Smooth muscle cell (in vitro differentiated cells): ENCODE data around the gene ZNF277. TPM values are rescaled to one million over a fixed set of nuclear protein-coding genes. Genes with fewer than 3 reads are reported as not detected.

Experiments used
- DNase-seq: peaks from one replicate; lab custom pipeline; 2025; ENCODE audit not compliant: unreplicated experiment; lab: John Stamatoyannopoulos, UW
- H2AFZ ChIP-seq: fragments of 200-600 bp; sonication (generic); 2 replicates; pipeline ENCODE4 v1.6.0; 2016; ENCODE audit warnings: antibody characterized with exemption, low read depth, mild to moderate bottlenecking
- H3F3A ChIP-seq: fragments of 200-600 bp; sonication (generic); 2 replicates; pipeline ENCODE4 v1.6.0; 2017; ENCODE audit warnings: antibody characterized with exemption, low read depth
- H3K27ac ChIP-seq: fragments of 200-600 bp; sonication (generic); 2 replicates; pipeline ENCODE4 v1.5.1; 2016; ENCODE audit warnings: low read depth, mild to moderate bottlenecking
- H3K27me3 ChIP-seq: fragments of 200-600 bp; sonication (generic); 2 replicates; pipeline ENCODE4 v1.6.1; 2016; ENCODE audit warnings: low read depth, mild to moderate bottlenecking
- H3K36me3 ChIP-seq: fragments of 200-600 bp; sonication (generic); 2 replicates; pipeline ENCODE4 v1.5.1; 2016; ENCODE audit warnings: low read depth
- H3K4me1 ChIP-seq: fragments of 200-600 bp; sonication (generic); 2 replicates; pipeline ENCODE4 v1.5.1; 2016; ENCODE audit warnings: low read depth
- H3K4me2 ChIP-seq: fragments of 200-600 bp; sonication (generic); 2 replicates; pipeline ENCODE4 v1.6.0; 2016; ENCODE audit warnings: mild to moderate bottlenecking
- H3K4me3 ChIP-seq: fragments of 200-600 bp; sonication (generic); 2 replicates; pipeline ENCODE4 v1.5.1; 2016; ENCODE audit warnings: mild to moderate bottlenecking
- H3K79me2 ChIP-seq: fragments of 200-600 bp; sonication (generic); 2 replicates; pipeline ENCODE4 v1.6.0; 2016; ENCODE audit warnings: low read depth, mild to moderate bottlenecking
- H3K9ac ChIP-seq: fragments of 200-600 bp; sonication (generic); 2 replicates; pipeline ENCODE4 v1.6.0; 2016; ENCODE audit warnings: low read depth
- H3K9me3 ChIP-seq: fragments of 200-600 bp; sonication (generic); replicated peaks from 2 replicates; pipeline ENCODE4 v1.5.1; 2016; ENCODE audit warnings: low read depth
- H4K20me1 ChIP-seq: fragments of 200-600 bp; sonication (generic); 2 replicates; pipeline ENCODE4 v1.6.0; 2016; ENCODE audit warnings: low read depth
- WGBS: methylation state at CpG from one replicate; pipeline ENCODE4 v1.1.7; 2016; ENCODE audit warnings: low lambda C conversion rate; 5-methylcytosine and 5-hydroxymethylcytosine counted together
- polyA plus RNA-seq: library from polyadenylated mRNA; unstranded; fragments of >200 nt; fragmentation: Nextera tagmentation; extraction: Ambion mirVana; gene quantifications from 2 replicates; pipeline ENCODE4 v1.2.1, GENCODE V29; 2016
- total RNA-seq: library from RNA; depleted of rRNA; stranded (reverse); fragments of >200 nt; gene quantifications from 2 replicates; pipeline ENCODE4 v1.2.3, GENCODE V29; 2014
- TF ChIP-seq, protein P1 (sequence below): fragments of 200-600 bp; sonication (generic); IDR thresholded peaks from 2 replicates; pipeline ENCODE4 v1.5.1; 2017; ENCODE audit warnings: borderline replicate concordance, mild to moderate bottlenecking, antibody characterized with exemption; ENCODE audit not compliant: insufficient read depth, poor library complexity, severe bottlenecking

ZNF277 gene
- total and polyA plus RNA-seq, 2 experiments from 2014 or later: 8.4 to 28.0 TPM

DNA sequence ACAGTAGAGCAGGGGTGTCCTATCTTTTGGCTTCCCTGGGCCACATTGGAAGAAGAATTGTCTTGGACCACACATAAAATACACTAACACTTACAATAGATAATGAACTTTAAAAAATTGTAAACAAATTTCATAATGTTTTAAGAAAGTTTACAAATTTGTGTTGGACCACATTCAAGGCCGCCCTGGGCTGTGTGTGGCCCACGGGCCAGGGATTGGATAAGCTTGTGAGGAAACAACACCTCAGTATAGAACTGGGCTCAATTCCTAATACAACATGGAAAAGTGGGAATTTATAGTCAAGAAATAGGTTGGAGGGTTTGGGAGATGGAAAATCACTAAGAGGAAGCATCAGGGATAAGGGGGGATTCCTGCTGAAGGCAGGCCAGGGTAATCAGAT, 17.7 kb downstream of the ZNF277 start:
- no peaks in the 10 kb centered on the region for H3K4me1 ChIP-seq
- H3K9me3 ChIP-seq: no peaks in the 10 kb centered on the region
- no peak overlapping the region for H3K27ac ChIP-seq
- 97% methylated on average over 2 of the region's 2 CpGs for WGBS
- no peaks in the 10 kb centered on the region for H3F3A ChIP-seq
- H3K4me3 ChIP-seq: no peak overlapping the region
- no peak overlapping the region for H3K4me2 ChIP-seq
- no peak overlapping the region for H3K9ac ChIP-seq
- peaks cover 60% of the 10 kb centered on the region for H3K79me2 ChIP-seq
- H2AFZ ChIP-seq: no peak overlapping the region
- no peaks in the 10 kb centered on the region for H3K27me3 ChIP-seq
- DNase-seq: no peak
- no peaks in the 10 kb centered on the region for H3K36me3 ChIP-seq
- TF ChIP-seq, protein P1, sequence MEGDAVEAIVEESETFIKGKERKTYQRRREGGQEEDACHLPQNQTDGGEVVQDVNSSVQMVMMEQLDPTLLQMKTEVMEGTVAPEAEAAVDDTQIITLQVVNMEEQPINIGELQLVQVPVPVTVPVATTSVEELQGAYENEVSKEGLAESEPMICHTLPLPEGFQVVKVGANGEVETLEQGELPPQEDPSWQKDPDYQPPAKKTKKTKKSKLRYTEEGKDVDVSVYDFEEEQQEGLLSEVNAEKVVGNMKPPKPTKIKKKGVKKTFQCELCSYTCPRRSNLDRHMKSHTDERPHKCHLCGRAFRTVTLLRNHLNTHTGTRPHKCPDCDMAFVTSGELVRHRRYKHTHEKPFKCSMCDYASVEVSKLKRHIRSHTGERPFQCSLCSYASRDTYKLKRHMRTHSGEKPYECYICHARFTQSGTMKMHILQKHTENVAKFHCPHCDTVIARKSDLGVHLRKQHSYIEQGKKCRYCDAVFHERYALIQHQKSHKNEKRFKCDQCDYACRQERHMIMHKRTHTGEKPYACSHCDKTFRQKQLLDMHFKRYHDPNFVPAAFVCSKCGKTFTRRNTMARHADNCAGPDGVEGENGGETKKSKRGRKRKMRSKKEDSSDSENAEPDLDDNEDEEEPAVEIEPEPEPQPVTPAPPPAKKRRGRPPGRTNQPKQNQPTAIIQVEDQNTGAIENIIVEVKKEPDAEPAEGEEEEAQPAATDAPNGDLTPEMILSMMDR: no peak
- peaks cover 36% of the 10 kb centered on the region for H4K20me1 ChIP-seq

- Histone ChIP-seq H3K9ac (no peak overlapping the region), H2AFZ (no peak overlapping the region), H3K4me2 (no peak overlapping the region), H3K27me3 (no peaks in the 10 kb centered on the region), H3K4me1 (no peaks in the 10 kb centered on the region), H3K79me2 (peaks cover 57% of the 10 kb centered on the region), H3K9me3 (no peaks in the 10 kb centered on the region), H4K20me1 (peaks cover 36% of the 10 kb centered on the region), H3K27ac (no peak overlapping the region), H3K36me3 (no peaks in the 10 kb centered on the region), H3K4me3 (no peak overlapping the region), H3F3A (no peaks in the 10 kb centered on the region)
- no peak for DNase-seq
- TF ChIP-seq, protein P1: no peak
Observed at GRCh38 chr7:112225006-112225405, 18.5 kb downstream of the ZNF277 start.

DNA sequence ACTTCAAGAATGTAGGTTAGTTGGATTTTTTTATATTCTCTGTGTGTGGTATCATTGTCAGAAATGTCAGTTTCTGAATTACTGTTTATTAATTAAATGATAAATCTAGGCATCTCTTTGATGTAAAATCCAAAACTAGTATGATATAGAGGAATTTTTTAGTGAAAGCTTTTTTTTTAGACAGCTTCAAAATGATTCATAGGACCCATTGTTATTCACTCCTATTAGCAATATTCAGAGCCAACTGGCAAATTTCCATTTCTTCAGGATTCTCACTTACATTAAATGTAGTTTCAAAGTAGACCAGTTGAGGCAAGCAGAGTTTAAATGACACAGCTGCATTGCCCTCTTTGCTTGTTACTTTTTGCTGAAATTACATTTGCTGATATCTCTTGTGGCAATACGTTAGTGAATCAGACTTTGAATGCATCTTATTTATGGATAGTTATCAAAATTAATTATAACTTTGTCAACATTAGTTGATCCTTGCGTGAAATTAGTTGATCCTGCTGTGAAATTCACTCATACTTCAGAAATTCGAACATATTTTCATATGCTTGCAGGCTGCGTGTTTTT, 20.3 kb downstream of the ZNF277 start:
- Histone ChIP-seq H3K36me3 (no peaks in the 10 kb centered on the region), H3K27me3 (no peaks in the 10 kb centered on the region), H3K27ac (no peak overlapping the region), H3K9ac (no peak overlapping the region), H4K20me1 (peaks cover 44% of the 10 kb centered on the region), H3K9me3 (no peaks in the 10 kb centered on the region), H3K79me2 (peaks cover 52% of the 10 kb centered on the region), H3K4me2 (no peak overlapping the region), H3K4me3 (no peak overlapping the region), H2AFZ (no peak overlapping the region), H3K4me1 (no peaks in the 10 kb centered on the region), H3F3A (no peaks in the 10 kb centered on the region)
- TF ChIP-seq, protein P1: no peak
- WGBS: 96% methylated on average over 4 of the region's 4 CpGs
- no peak for DNase-seq

DNA sequence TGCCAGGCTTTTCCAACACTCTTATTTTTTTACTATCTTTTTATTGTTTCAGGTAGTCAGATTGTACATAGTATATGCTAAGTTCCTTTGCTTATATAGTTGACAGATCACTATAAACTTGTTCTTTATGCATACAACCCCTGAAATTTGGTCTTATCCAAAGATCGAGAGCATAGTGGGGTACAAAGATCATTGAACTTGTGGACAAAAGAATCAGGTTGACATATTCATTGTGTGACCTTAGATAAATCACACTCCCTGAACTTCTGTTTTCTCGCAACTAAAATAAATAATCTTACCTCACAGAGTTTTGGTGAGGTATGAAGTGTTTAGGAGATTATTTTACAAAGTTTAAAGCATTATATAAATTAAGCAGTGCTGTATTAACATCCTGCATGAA, 22.1 kb downstream of the ZNF277 start:
- peaks cover 42% of the 10 kb centered on the region for H3K79me2 ChIP-seq

More for the DNA sequence above, 22.1 kb downstream of the ZNF277 start:
- WGBS: 99% methylated on average over 2 of the region's 2 CpGs
- Histone ChIP-seq H3F3A (no peaks in the 10 kb centered on the region), H3K4me3 (no peak overlapping the region), H3K9ac (no peak overlapping the region), H3K4me1 (no peaks in the 10 kb centered on the region), H4K20me1 (peaks cover 46% of the 10 kb centered on the region), H3K27me3 (no peaks in the 10 kb centered on the region), H3K27ac (no peak overlapping the region), H3K4me2 (no peak overlapping the region), H3K36me3 (no peaks in the 10 kb centered on the region), H2AFZ (no peak overlapping the region), H3K9me3 (no peaks in the 10 kb centered on the region)
- DNase-seq: no peak
- TF ChIP-seq, protein P1: no peak
